Stimulated activated naive CD8-positive, alpha-beta T cell treated with anti-CD3 and anti-CD28 coated beads, Interleukin-15, Interleukin-2, amounts not matched to agents 100 ng/mL and 50 ng/mL, for 24 hours (primary cell): ENCODE results near the gene IGFL2.
A peak's percentile ranks its signal among the peaks of the same experiment; 100 is the strongest.
"Not testable (repeated sequence)": the region's sequence is repeated elsewhere in the genome, so short reads cannot be mapped to it uniquely, and the experiment has no call there.

Source experiments
- H3K27ac Mint-ChIP-seq: one replicate; pipeline ENCODE4 v1.8.0; 2021; ENCODE audit warnings: mild to moderate bottlenecking, mixed read lengths
- H3K27me3 Mint-ChIP-seq: one replicate; pipeline ENCODE4 v1.8.0; 2021; ENCODE audit warnings: mixed read lengths
- H3K36me3 Mint-ChIP-seq: one replicate; pipeline ENCODE4 v1.8.0; 2021; ENCODE audit warnings: low read depth, mixed read lengths
- H3K4me1 Mint-ChIP-seq: one replicate; pipeline ENCODE4 v1.8.0; 2021; ENCODE audit warnings: low read depth, mixed read lengths
- H3K4me3 Mint-ChIP-seq: one replicate; pipeline ENCODE4 v1.8.0; 2021; ENCODE audit warnings: mild to moderate bottlenecking, mixed read lengths
- H3K9me3 Mint-ChIP-seq: one replicate; pipeline ENCODE4 v1.8.0; 2021; ENCODE audit warnings: mixed read lengths

The IGFL2 gene

DNA sequence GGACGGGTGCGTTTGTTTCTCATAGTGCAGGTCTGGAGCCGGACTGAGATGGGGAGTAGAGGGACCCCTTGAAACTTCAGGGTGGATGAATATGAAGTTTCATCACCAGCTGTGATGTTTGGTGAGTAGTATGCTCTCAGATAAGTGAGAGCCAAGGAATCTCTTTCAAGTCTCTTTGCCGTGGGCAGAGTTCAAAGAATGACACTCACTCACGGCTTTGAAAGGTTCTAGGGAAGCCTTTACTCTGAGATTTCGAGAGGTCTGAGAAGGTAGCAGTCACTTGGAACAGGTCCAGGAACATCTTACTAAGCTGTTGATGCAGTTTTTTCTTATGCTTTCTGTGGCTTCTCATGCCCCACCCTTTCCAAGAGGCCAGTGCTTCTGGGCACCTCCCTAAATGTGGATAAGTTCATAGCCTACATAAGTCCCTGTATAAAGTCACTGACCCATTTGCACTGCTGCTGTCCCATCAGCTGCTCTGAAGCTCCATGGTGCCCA is at the start of gene IGFL2:
Gene IGFL2 (plus strand): TSS at position 448 of the 498 bp plus-strand sequence. CDS start 41 bp downstream, at position 489.
- Mint-ChIP-seq H3K4me3 (no peak within 1 kb of the TSS), H3K27me3 (peaks cover 75% of the 10 kb centered on the region), H3K9me3 (no peaks in the 10 kb centered on the region), H3K36me3 (no peaks in the 10 kb centered on the region), H3K4me1 (peaks cover 14% of the 10 kb centered on the region), H3K27ac (peak within 1 kb of the TSS; percentile 2)

GRCh38 chr19:46100344-46100743 is 47.7 kb upstream of the IGFL2 start:
- Mint-ChIP-seq H3K4me3 (no peak overlapping the region), H3K4me1 (no peaks in the 10 kb centered on the region), H3K27ac (no peak overlapping the region), H3K27me3 (peaks cover 51% of the 10 kb centered on the region), H3K36me3 (peaks cover 6% of the 10 kb centered on the region), H3K9me3 (peaks cover 17% of the 10 kb centered on the region)

- H3K4me3 Mint-ChIP-seq: no peak overlapping the region
- H3K4me1 Mint-ChIP-seq: no peaks in the 10 kb centered on the region
Observed at GRCh38 chr19:46101293-46101692, 46.7 kb upstream of the IGFL2 start.

DNA sequence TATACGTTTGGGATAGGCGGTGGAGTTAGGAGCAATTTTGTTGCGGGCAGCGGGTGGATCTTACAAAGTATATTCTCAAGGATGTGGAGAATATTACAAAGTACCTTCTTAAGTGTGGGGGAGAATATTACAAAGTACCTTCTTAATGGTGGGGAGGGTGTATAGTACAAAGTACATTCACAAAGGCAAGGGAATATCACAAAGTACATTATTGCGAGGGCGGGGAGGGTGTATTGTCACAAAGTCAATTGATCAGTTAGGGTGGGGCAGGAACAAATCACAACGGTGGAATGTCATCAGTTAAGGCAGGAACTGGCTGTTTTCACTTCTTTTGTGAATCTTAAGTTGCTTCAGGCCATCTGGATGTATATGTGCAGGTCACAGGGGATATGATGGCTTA is 45.7 kb upstream of the IGFL2 start:
- peaks cover 13% of the 10 kb centered on the region for H3K9me3 Mint-ChIP-seq
- H3K27ac Mint-ChIP-seq, H3K4me1 Mint-ChIP-seq, H3K4me3 Mint-ChIP-seq, H3K36me3 Mint-ChIP-seq: not testable (repeated sequence)
- peaks cover 32% of the 10 kb centered on the region for H3K27me3 Mint-ChIP-seq

More at GRCh38 chr19:46101293-46101692, 46.7 kb upstream of the IGFL2 start:
- H3K9me3 Mint-ChIP-seq: peaks cover 17% of the 10 kb centered on the region
- no peak overlapping the region for H3K27ac Mint-ChIP-seq
- peaks cover 42% of the 10 kb centered on the region for H3K27me3 Mint-ChIP-seq
- H3K36me3 Mint-ChIP-seq: peaks cover 6% of the 10 kb centered on the region

DNA sequence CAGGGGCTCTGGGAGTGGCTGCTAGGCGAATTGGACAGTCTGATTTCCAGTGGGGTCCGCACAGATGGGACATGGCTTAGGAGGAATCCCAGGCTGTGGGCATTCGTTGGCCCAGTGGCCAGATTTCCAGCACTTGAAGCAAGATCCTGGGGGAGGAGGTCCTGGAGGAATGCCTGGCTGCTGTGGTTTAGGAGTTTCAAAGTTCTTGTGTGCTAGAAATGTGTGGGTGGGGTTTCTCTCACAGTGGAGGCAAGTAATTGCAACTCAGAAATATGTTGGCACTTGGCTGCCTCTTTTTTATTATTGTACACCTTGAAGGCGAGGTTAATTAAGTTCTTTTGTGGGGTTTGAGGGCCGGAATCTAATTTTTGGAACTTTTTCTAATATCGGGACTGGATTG is 40.7 kb upstream of the IGFL2 start:
- Mint-ChIP-seq H3K4me3 (no peak overlapping the region), H3K4me1 (no peaks in the 10 kb centered on the region), H3K27me3 (peaks cover 17% of the 10 kb centered on the region), H3K36me3 (no peaks in the 10 kb centered on the region), H3K27ac (no peak overlapping the region), H3K9me3 (no peaks in the 10 kb centered on the region)

GRCh38 chr19:46109876-46110275 is 38.2 kb upstream of the IGFL2 start:
- Mint-ChIP-seq H3K4me1 (peaks cover 6% of the 10 kb centered on the region), H3K27ac (no peak overlapping the region), H3K4me3 (no peak overlapping the region), H3K9me3 (no peaks in the 10 kb centered on the region), H3K36me3 (no peaks in the 10 kb centered on the region), H3K27me3 (peaks cover 42% of the 10 kb centered on the region)

- peaks cover 21% of the 10 kb centered on the region for H3K4me1 Mint-ChIP-seq
- H3K36me3 Mint-ChIP-seq: no peaks in the 10 kb centered on the region
- peaks cover 47% of the 10 kb centered on the region for H3K27me3 Mint-ChIP-seq
- no peak overlapping the region for H3K27ac Mint-ChIP-seq
- H3K4me3 Mint-ChIP-seq: no peak overlapping the region
- no peaks in the 10 kb centered on the region for H3K9me3 Mint-ChIP-seq
Observed at GRCh38 chr19:46111376-46111775, 36.7 kb upstream of the IGFL2 start.

GRCh38 chr19:46112527-46112926 is 35.5 kb upstream of the IGFL2 start:
- Mint-ChIP-seq H3K36me3 (no peaks in the 10 kb centered on the region), H3K9me3 (no peaks in the 10 kb centered on the region), H3K27me3 (peaks cover 52% of the 10 kb centered on the region), H3K27ac (no peak overlapping the region), H3K4me1 (peaks cover 21% of the 10 kb centered on the region), H3K4me3 (no peak overlapping the region)

DNA sequence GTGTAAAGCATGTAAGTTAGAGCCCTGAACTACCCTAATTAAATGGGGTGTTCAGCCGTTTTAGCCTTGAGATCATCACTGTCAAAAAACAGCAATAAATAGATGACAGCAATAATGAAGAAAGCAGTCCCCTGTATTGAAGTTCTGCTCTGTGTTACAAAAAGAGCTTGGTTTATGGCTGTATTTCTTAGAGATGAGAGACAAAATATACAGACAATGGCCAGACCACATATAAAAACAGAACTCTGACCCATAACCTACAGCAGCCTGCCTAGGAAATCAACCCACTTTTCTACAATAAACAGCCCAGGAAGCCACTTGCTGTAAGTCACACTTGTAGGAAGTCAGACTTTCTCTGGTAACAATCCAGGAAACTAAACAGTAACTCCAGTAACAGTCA is 34.3 kb upstream of the IGFL2 start:
- Mint-ChIP-seq H3K9me3 (no peaks in the 10 kb centered on the region), H3K4me1 (peaks cover 21% of the 10 kb centered on the region), H3K27me3 (peaks cover 64% of the 10 kb centered on the region), H3K36me3 (no peaks in the 10 kb centered on the region), H3K27ac (no peak overlapping the region), H3K4me3 (no peak overlapping the region)

GRCh38 chr19:46115396-46116106 is 32.5 kb upstream of the IGFL2 start:
- H3K27ac Mint-ChIP-seq: peak overlapping the region; percentile 56
- H3K36me3 Mint-ChIP-seq: no peaks in the 10 kb centered on the region
- peaks cover 75% of the 10 kb centered on the region for H3K27me3 Mint-ChIP-seq
- H3K4me1 Mint-ChIP-seq: peaks cover 21% of the 10 kb centered on the region
- peak overlapping the region; percentile 23 for H3K4me3 Mint-ChIP-seq
- H3K9me3 Mint-ChIP-seq: no peaks in the 10 kb centered on the region

DNA sequence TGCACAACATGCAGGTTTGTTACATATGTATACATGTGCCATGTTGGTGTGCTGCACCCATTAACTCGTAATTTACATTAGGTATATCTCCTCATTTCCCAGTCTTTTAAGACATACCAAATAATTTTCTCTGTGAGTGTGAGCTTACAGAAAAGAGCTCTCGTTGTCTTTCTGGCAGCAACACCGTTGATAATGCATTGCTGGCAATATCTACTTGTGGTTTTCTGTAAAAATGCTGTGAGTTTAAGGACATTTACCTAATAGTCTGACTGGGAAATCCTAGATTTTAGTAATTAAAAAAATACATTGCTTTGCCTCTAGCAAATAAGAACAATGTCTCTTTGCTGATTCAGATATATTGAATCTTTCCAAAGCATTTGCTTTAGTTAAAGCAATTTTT is 31.9 kb upstream of the IGFL2 start:
- Mint-ChIP-seq H3K4me3 (no peak overlapping the region), H3K27me3 (peaks cover 72% of the 10 kb centered on the region), H3K36me3 (no peaks in the 10 kb centered on the region), H3K4me1 (peaks cover 21% of the 10 kb centered on the region), H3K9me3 (no peaks in the 10 kb centered on the region), H3K27ac (no peak overlapping the region)

DNA sequence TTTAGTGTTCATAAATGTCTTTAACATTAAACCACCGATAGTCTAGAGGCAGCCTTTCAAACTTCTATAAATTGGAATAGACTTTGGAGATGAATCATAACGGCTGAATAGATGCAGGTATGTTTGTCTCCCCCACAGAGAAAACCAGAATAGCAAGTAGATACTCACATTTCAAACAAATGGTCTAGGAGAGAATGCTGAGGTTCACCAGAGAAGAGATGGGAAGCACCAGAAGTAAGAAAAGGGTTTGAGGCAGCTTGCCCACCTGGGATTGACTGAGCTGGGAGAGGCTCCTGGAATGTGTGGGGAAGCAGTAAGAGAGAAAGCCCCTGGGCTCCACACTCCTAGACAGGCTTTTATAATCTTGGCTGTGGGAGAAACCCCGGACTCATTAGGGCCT is 29.9 kb upstream of the IGFL2 start:
- Mint-ChIP-seq H3K27me3 (peaks cover 56% of the 10 kb centered on the region), H3K27ac (no peak overlapping the region), H3K4me3 (no peak overlapping the region), H3K4me1 (peaks cover 21% of the 10 kb centered on the region), H3K9me3 (no peaks in the 10 kb centered on the region), H3K36me3 (no peaks in the 10 kb centered on the region)

GRCh38 chr19:46124638-46125115 is 23.4 kb upstream of the IGFL2 start, which contains the start of gene IGFL3:
IGFL3 (minus strand) TSS chr19:46124688; CDS start chr19:46124649, 39 bp downstream.
- Mint-ChIP-seq H3K36me3 (no peaks in the 10 kb centered on the region), H3K9me3 (no peaks in the 10 kb centered on the region), H3K4me3 (no peak within 1 kb of the TSS), H3K27me3 (peaks cover 65% of the 10 kb centered on the region), H3K27ac (no peak within 1 kb of the TSS), H3K4me1 (no peaks in the 10 kb centered on the region)

DNA sequence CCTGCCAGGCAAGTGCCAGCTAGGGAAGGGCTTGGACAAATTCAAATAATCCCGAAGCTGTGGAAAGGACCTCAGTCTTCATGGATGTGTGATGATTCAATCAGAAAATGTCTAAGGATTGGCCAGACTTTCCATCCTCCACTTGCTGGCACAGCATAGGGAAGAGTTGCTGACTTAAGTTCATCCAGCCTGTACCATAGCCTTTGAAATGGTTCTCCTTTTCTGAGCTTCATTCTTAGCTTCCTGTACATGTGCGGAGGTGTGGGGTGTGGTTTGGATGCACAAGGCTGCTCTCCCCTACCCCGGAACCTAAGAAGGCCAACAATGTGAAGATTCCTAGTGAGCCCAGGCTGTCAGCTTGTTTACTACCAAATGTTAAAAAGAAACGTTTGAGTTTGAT is 22.6 kb upstream of the IGFL2 start:
- Mint-ChIP-seq H3K4me1 (no peaks in the 10 kb centered on the region), H3K27me3 (peaks cover 64% of the 10 kb centered on the region), H3K4me3 (no peak overlapping the region), H3K36me3 (no peaks in the 10 kb centered on the region), H3K9me3 (no peaks in the 10 kb centered on the region), H3K27ac (no peak overlapping the region)

- no peaks in the 10 kb centered on the region for H3K9me3 Mint-ChIP-seq
- peaks cover 68% of the 10 kb centered on the region for H3K27me3 Mint-ChIP-seq
- H3K4me3 Mint-ChIP-seq: no peak overlapping the region
- no peak overlapping the region for H3K27ac Mint-ChIP-seq
- H3K4me1 Mint-ChIP-seq: no peaks in the 10 kb centered on the region
- H3K36me3 Mint-ChIP-seq: no peaks in the 10 kb centered on the region
Observed at GRCh38 chr19:46126086-46126580, 21.9 kb upstream of the IGFL2 start.
